ENCODE data around the gene KYNU. TPM values are rescaled to one million over a fixed set of nuclear protein-coding genes. Genes with fewer than 3 reads are reported as not detected.

Gene KYNU
- total and polyA plus RNA-seq, 2 donors (not counting 1 experiment from before 2014, with no cell fraction given): 0.26 to 4.6 TPM

GRCh38 chr2:143078104-143078503 lies 200.6 kb downstream of the KYNU start:
- no peak overlapping the region for H3K9ac ChIP-seq (ENCODE audit: insufficient read depth, low read length)
- H2AFZ ChIP-seq (ENCODE audit: low read length): no peak overlapping the region
- H3K79me2 ChIP-seq (ENCODE audit: control insufficient read depth, insufficient read depth, low read length): no peaks in the 10 kb centered on the region
- H3K9me3 ChIP-seq (ENCODE audit: control insufficient read depth, insufficient read depth, low read depth, low read length): no peaks in the 10 kb centered on the region
- no peak overlapping the region for H3K4me3 ChIP-seq (replicated peaks in 1 of 4; ENCODE audit: control extremely low read depth in 1 of 4, insufficient read depth in 1 of 4, low read depth in 3 of 4, low read length in 4 of 4)
- no peaks in the 10 kb centered on the region for H3K36me3 ChIP-seq (ENCODE audit: control insufficient read depth, insufficient read depth, low read length)
- no peaks in the 10 kb centered on the region for H3K4me1 ChIP-seq (ENCODE audit: control insufficient read depth, extremely low read depth, insufficient read depth, low read length)
- DNase-seq (ENCODE audit: low read depth in 2 of 2): no peak
- H3K27ac ChIP-seq (ENCODE audit: insufficient read depth, low read length): no peak overlapping the region
- no peak overlapping the region for H3K4me2 ChIP-seq (ENCODE audit: extremely low read depth, insufficient read depth, low read length)
- H3K27me3 ChIP-seq (ENCODE audit: control insufficient read depth, insufficient read depth, low read length): no peaks in the 10 kb centered on the region
- H4K20me1 ChIP-seq (ENCODE audit: control insufficient read depth, extremely low read depth, insufficient read depth, low read length): no peaks in the 10 kb centered on the region
- TF ChIP-seq CTCF (conservative IDR thresholded peaks at IDR 0.05 in 1 of 2, IDR thresholded peaks at IDR 0.05 in 1 of 2; ENCODE audit: low read depth in 1 of 2, low read length in 2 of 2): no peak
- TF ChIP-seq EZH2 (IDR thresholded peaks at IDR 0.05; ENCODE audit: low read length, missing control alignments): no peak

GRCh38 chr2:143081616-143082015 lies 204.2 kb downstream of the KYNU start:
- Histone ChIP-seq H3K4me2 (ENCODE audit: extremely low read depth, insufficient read depth, low read length) (no peak overlapping the region), H3K79me2 (ENCODE audit: control insufficient read depth, insufficient read depth, low read length) (no peaks in the 10 kb centered on the region), H3K9me3 (ENCODE audit: control insufficient read depth, insufficient read depth, low read depth, low read length) (no peaks in the 10 kb centered on the region), H3K36me3 (ENCODE audit: control insufficient read depth, insufficient read depth, low read length) (no peaks in the 10 kb centered on the region), H3K9ac (ENCODE audit: insufficient read depth, low read length) (no peak overlapping the region), H4K20me1 (ENCODE audit: control insufficient read depth, extremely low read depth, insufficient read depth, low read length) (no peaks in the 10 kb centered on the region), H3K4me3 (replicated peaks in 1 of 4; ENCODE audit: control extremely low read depth in 1 of 4, insufficient read depth in 1 of 4, low read depth in 3 of 4, low read length in 4 of 4) (no peak overlapping the region), H3K27ac (ENCODE audit: insufficient read depth, low read length) (no peak overlapping the region), H2AFZ (ENCODE audit: low read length) (no peak overlapping the region), H3K27me3 (ENCODE audit: control insufficient read depth, insufficient read depth, low read length) (no peaks in the 10 kb centered on the region), H3K4me1 (ENCODE audit: control insufficient read depth, extremely low read depth, insufficient read depth, low read length) (peaks cover 2% of the 10 kb centered on the region)
- TF ChIP-seq EZH2 (IDR thresholded peaks at IDR 0.05; ENCODE audit: low read length, missing control alignments): no peak
- TF ChIP-seq CTCF (conservative IDR thresholded peaks at IDR 0.05 in 1 of 2, IDR thresholded peaks at IDR 0.05 in 1 of 2; ENCODE audit: low read depth in 1 of 2, low read length in 2 of 2): no peak
- no peak for DNase-seq (ENCODE audit: low read depth in 2 of 2)

- no peaks in the 10 kb centered on the region for H3K9me3 ChIP-seq (ENCODE audit: control insufficient read depth, insufficient read depth, low read depth, low read length)
- peak overlapping the region; percentile 52 for H3K27ac ChIP-seq (ENCODE audit: insufficient read depth, low read length)
- no peaks in the 10 kb centered on the region for H4K20me1 ChIP-seq (ENCODE audit: control insufficient read depth, extremely low read depth, insufficient read depth, low read length)
- DNase-seq (ENCODE audit: low read depth in 2 of 2): peak; percentile 78 to 88
- H3K4me3 ChIP-seq (replicated peaks in 1 of 4; ENCODE audit: control extremely low read depth in 1 of 4, insufficient read depth in 1 of 4, low read depth in 3 of 4, low read length in 4 of 4): peak overlapping the region in 3 of 4 experiments; percentile 6 to 18 (median 18)
- TF ChIP-seq CTCF (conservative IDR thresholded peaks at IDR 0.05 in 1 of 2, IDR thresholded peaks at IDR 0.05 in 1 of 2; ENCODE audit: low read depth in 1 of 2, low read length in 2 of 2) (no peak), EZH2 (IDR thresholded peaks at IDR 0.05; ENCODE audit: low read length, missing control alignments) (no peak)
- H3K79me2 ChIP-seq (ENCODE audit: control insufficient read depth, insufficient read depth, low read length): no peaks in the 10 kb centered on the region
- H3K27me3 ChIP-seq (ENCODE audit: control insufficient read depth, insufficient read depth, low read length): no peaks in the 10 kb centered on the region
- H3K4me2 ChIP-seq (ENCODE audit: extremely low read depth, insufficient read depth, low read length): peak overlapping the region; percentile 66
- H3K4me1 ChIP-seq (ENCODE audit: control insufficient read depth, extremely low read depth, insufficient read depth, low read length): peaks cover 2% of the 10 kb centered on the region
- no peaks in the 10 kb centered on the region for H3K36me3 ChIP-seq (ENCODE audit: control insufficient read depth, insufficient read depth, low read length)
- no peak overlapping the region for H3K9ac ChIP-seq (ENCODE audit: insufficient read depth, low read length)
- H2AFZ ChIP-seq (ENCODE audit: low read length): peak overlapping the region; percentile 72
Measured at GRCh38 chr2:143083636-143084035, 206.2 kb downstream of the KYNU start.

Measured in fibroblast of lung (primary cell).